ENCODE results near the gene TIE1. TPM values are rescaled to one million over a fixed set of nuclear protein-coding genes. Genes with fewer than 3 reads are reported as not detected.

Gene TIE1
- total and polyA plus RNA-seq, 9 of the 15 experiments (the other 6 are each of a cell fraction or from before 2014, with no cell fraction given) = 0.07 to 0.49 (median 0.14) TPM; not detected in 4

DNA sequence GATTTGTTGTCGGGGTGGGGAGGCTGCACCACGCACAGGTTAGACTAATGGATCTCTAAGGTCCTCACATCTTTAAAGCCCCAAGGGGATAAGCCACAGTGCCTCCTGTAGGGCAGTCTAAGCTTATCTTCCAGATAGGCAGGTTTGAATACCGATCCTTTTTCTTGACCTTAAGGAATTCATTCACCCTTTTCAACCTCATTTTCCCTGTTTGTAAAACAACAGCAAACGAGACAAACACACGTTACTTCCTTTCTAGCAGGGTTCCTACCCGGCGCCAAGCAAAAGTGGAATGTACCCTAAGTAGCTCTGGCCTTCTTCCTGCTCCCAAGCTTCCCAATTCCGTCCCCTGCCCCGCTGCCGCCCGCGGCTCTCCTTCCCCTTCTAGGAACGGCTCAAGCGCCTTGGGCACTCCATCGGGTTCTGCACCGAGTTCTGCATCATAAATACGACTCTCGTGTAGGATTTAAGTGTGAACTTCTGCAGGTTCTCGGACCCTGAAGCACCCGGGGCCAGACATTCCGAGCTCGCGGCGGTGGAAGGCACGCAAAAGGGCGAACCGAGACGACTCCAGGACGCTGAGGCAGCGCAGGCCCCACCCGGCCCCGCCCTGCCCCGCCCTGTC lies 57.5 kb downstream of the TIE1 start (continued):
- TF ChIP-seq SMAD3 (CRISPR knock-in tag; conservative IDR thresholded peaks at IDR 0.05) (no peak), ZFP36 (IDR thresholded peaks at IDR 0.05; ENCODE audit: low read depth, low read length, partially characterized antibody) (no peak), CTBP1 (IDR thresholded peaks at IDR 0.05; ENCODE audit: borderline replicate concordance) (peak; percentile 84), L3MBTL2 (IDR thresholded peaks at IDR 0.05) (peak; percentile 25; the same call in 1 of the 2 replicates), NFATC3 (IDR thresholded peaks at IDR 0.05) (peak; percentile 60; the same call in 1 of the 2 replicates), ZNF668 (CRISPR knock-in tag; IDR thresholded peaks at IDR 0.05) (no peak), ARHGAP35 (IDR thresholded peaks at IDR 0.05; ENCODE audit: partially characterized antibody) (no peak), HDAC2 (IDR thresholded peaks at IDR 0.05) (peak; percentile 41; the same call in 1 of the 2 replicates), ZNF778 (CRISPR knock-in tag; IDR thresholded peaks at IDR 0.05) (no peak), RBM22 (IDR thresholded peaks at IDR 0.05; ENCODE audit: low read depth, low read length, poor library complexity, severe bottlenecking) (no peak), RBFOX2 (IDR thresholded peaks at IDR 0.05; ENCODE audit: low read depth, low read length) (no peak), ELF4 (CRISPR knock-in tag; IDR thresholded peaks at IDR 0.05) (no peak), ZBTB1 (CRISPR knock-in tag; IDR thresholded peaks at IDR 0.05; ENCODE audit: borderline replicate concordance, low read depth) (no peak), RAD51 (IDR thresholded peaks at IDR 0.05; ENCODE audit: borderline replicate concordance, low read depth) (0 out of 2 replicates have a peak, but pooled peaks have one; percentile 11), ZNF444 (CRISPR knock-in tag; IDR thresholded peaks at IDR 0.05) (no peak), SUPT5H (IDR thresholded peaks at IDR 0.05) (peak; percentile 81), MTA1 (IDR thresholded peaks at IDR 0.05; ENCODE audit: borderline replicate concordance) (0 out of 2 replicates have a peak, but pooled peaks have one; percentile 60), BHLHE40 (IDR thresholded peaks at IDR 0.05; ENCODE audit: low read length) (0 out of 2 replicates have a peak, but pooled peaks have one; percentile 34), NFYB (IDR thresholded peaks at IDR 0.05; ENCODE audit: extremely low read depth, insufficient read length) (no peak), HNRNPLL (IDR thresholded peaks at IDR 0.05; ENCODE audit: low read depth, low read length, poor library complexity, severe bottlenecking) (peak; percentile 55)
- TF ChIP-seq, protein P1, sequence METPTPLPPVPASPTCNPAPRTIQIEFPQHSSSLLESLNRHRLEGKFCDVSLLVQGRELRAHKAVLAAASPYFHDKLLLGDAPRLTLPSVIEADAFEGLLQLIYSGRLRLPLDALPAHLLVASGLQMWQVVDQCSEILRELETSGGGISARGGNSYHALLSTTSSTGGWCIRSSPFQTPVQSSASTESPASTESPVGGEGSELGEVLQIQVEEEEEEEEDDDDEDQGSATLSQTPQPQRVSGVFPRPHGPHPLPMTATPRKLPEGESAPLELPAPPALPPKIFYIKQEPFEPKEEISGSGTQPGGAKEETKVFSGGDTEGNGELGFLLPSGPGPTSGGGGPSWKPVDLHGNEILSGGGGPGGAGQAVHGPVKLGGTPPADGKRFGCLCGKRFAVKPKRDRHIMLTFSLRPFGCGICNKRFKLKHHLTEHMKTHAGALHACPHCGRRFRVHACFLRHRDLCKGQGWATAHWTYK (CRISPR knock-in tag; IDR thresholded peaks at IDR 0.05) = 0 out of 2 replicates have a peak, but pooled peaks have one; percentile 33
- TF ChIP-seq, protein P2, sequence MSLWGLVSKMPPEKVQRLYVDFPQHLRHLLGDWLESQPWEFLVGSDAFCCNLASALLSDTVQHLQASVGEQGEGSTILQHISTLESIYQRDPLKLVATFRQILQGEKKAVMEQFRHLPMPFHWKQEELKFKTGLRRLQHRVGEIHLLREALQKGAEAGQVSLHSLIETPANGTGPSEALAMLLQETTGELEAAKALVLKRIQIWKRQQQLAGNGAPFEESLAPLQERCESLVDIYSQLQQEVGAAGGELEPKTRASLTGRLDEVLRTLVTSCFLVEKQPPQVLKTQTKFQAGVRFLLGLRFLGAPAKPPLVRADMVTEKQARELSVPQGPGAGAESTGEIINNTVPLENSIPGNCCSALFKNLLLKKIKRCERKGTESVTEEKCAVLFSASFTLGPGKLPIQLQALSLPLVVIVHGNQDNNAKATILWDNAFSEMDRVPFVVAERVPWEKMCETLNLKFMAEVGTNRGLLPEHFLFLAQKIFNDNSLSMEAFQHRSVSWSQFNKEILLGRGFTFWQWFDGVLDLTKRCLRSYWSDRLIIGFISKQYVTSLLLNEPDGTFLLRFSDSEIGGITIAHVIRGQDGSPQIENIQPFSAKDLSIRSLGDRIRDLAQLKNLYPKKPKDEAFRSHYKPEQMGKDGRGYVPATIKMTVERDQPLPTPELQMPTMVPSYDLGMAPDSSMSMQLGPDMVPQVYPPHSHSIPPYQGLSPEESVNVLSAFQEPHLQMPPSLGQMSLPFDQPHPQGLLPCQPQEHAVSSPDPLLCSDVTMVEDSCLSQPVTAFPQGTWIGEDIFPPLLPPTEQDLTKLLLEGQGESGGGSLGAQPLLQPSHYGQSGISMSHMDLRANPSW (CRISPR knock-in tag; IDR thresholded peaks at IDR 0.05) = no peak
- TF ChIP-seq, protein P3, sequence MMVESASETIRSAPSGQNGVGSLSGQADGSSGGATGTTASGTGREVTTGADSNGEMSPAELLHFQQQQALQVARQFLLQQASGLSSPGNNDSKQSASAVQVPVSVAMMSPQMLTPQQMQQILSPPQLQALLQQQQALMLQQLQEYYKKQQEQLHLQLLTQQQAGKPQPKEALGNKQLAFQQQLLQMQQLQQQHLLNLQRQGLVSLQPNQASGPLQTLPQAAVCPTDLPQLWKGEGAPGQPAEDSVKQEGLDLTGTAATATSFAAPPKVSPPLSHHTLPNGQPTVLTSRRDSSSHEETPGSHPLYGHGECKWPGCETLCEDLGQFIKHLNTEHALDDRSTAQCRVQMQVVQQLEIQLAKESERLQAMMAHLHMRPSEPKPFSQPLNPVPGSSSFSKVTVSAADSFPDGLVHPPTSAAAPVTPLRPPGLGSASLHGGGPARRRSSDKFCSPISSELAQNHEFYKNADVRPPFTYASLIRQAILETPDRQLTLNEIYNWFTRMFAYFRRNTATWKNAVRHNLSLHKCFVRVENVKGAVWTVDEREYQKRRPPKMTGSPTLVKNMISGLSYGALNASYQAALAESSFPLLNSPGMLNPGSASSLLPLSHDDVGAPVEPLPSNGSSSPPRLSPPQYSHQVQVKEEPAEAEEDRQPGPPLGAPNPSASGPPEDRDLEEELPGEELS (CRISPR knock-in tag; IDR thresholded peaks at IDR 0.05; ENCODE audit: borderline replicate concordance) = no peak
